CD4-positive, alpha-beta T cell treated with Interleukin-1 beta for 1 hour (primary cell): ENCODE data around the gene IQSEC3.

Experiments
- DNase-seq, 2 donors: peaks; one replicate each; pipeline ENCODE4 v3.0.0-alpha.2; 2020 to 2022

The IQSEC3 gene

GRCh38 chr12:223841-224240 lies 157.3 kb downstream of the IQSEC3 start:
- no peak for DNase-seq

GRCh38 chr12:224330-224729 lies 157.8 kb downstream of the IQSEC3 start:
- DNase-seq: no peak

- DNase-seq: no peak
These were observed 158.4 kb downstream of the IQSEC3 start for GRCh38 chr12:225012-225411.

- no peak for DNase-seq
These were observed 159.8 kb downstream of the IQSEC3 start for GRCh38 chr12:226401-226800.

- no peak for DNase-seq
These were observed 160.8 kb downstream of the IQSEC3 start for GRCh38 chr12:227286-227915.
